GM12878 (cell line): ENCODE data around the gene PLA2G4A. TPM values are rescaled to one million over a fixed set of nuclear protein-coding genes. Genes with fewer than 3 reads are reported as not detected.

ENCODE experiments used
- ATAC-seq: fragments of 200-7000 bp; cut with Tn5 transposase; 3 replicates; pipeline ENCODE4 v1.9.1; 2020; ENCODE audit warnings: mild to moderate bottlenecking, moderate library complexity
- BruUV-seq: library from RNA; stranded (reverse); fragments of 400-500 nt; replicated peaks from 2 replicates; lab custom pipeline; 2021; lab: Mats Ljungman, UMichigan
- CTCF ChIA-PET: fragments of 300-600 bp; sonication (Branson Sonifier 250); formaldehyde crosslinking; extraction: SDS; loops from one replicate; lab custom pipeline; 2021; ENCODE audit warnings: inconsistent platforms; lab: Yijun Ruan, JAX
- POLR2A ChIA-PET: fragments of 350-600 bp; formaldehyde crosslinking; extraction: SDS; loops from one replicate; lab custom pipeline; 2021; ENCODE audit warnings: inconsistent platforms; lab: Charles Lee
- RAD21 ChIA-PET: fragments of 300-600 bp; sonication (Branson Sonifier 250); formaldehyde crosslinking; loops from one replicate; lab custom pipeline; 2023; ENCODE audit warnings: antibody characterized with exemption; ENCODE audit not compliant: unreplicated experiment; lab: Charles Lee
- SMC1A ChIA-PET: fragments of 300-600 bp; sonication (Branson Sonifier 250); formaldehyde crosslinking; loops from one replicate; lab custom pipeline; 2023; ENCODE audit not compliant: unreplicated experiment, uncharacterized antibody; lab: Charles Lee
- DNase-seq: peaks from one replicate; pipeline ENCODE4 v3.0.0-alpha.2; 2011; ENCODE audit warnings: low read depth, low spot score
- FAIRE-seq: peaks from 3 replicates; lab custom pipeline; 2011; peaks lifted over from hg19 to GRCh38; lab: Jason Lieb, UNC
- H2AFZ ChIP-seq: 2 replicates; pipeline ENCODE4 v1.6.0; 2011; ENCODE audit warnings: low read depth, low read length, control low read depth; ENCODE audit not compliant: control insufficient read depth
- H3K27ac ChIP-seq: 2 replicates; pipeline ENCODE4 v1.5.1; 2011; ENCODE audit warnings: control low read depth; ENCODE audit not compliant: control insufficient read depth, insufficient read depth
- H3K27me3 ChIP-seq, 2 experiments: replicated peaks in 1 of 2; 2 replicates each; pipeline versions ENCODE4 v1.6.0 to v1.6.1; 2011; ENCODE audit warnings: low read length in 1 of 2; ENCODE audit not compliant: control insufficient read depth in 2 of 2, insufficient read depth in 2 of 2
- H3K36me3 ChIP-seq, 2 experiments: 2 replicates each; pipeline ENCODE4 v1.5.1; 2011; ENCODE audit warnings: low read length in 1 of 2; ENCODE audit not compliant: control insufficient read depth in 2 of 2, insufficient read depth in 2 of 2
- H3K4me1 ChIP-seq: 2 replicates; pipeline ENCODE4 v1.6.1; 2011; ENCODE audit warnings: mild to moderate bottlenecking, low read length, moderate library complexity, mixed read lengths; ENCODE audit not compliant: control insufficient read depth, insufficient read depth
- H3K4me2 ChIP-seq: 2 replicates; pipeline ENCODE4 v1.6.0; 2011; ENCODE audit warnings: control low read depth; ENCODE audit not compliant: control insufficient read depth, insufficient read depth
- H3K4me3 ChIP-seq: fragments of 200-600 bp; sonication (generic); 2 replicates; pipeline ENCODE4 v1.5.1; 2016
- H3K79me2 ChIP-seq: 2 replicates; pipeline ENCODE4 v1.6.0; 2011; ENCODE audit warnings: low read length; ENCODE audit not compliant: control insufficient read depth, insufficient read depth
- H3K9ac ChIP-seq: 2 replicates; pipeline ENCODE4 v1.8.0; 2011; ENCODE audit warnings: low read length, control low read depth, mixed read lengths; ENCODE audit not compliant: control insufficient read depth, insufficient read depth
- H3K9me3 ChIP-seq: replicated peaks from 3 replicates; pipeline ENCODE4 v1.5.1; 2011; ENCODE audit warnings: mild to moderate bottlenecking, low read length; ENCODE audit not compliant: control insufficient read depth, insufficient read depth
- H4K20me1 ChIP-seq: 2 replicates; pipeline ENCODE4 v1.6.0; 2011; ENCODE audit not compliant: control insufficient read depth, insufficient read depth
- BCL3 ChIP-seq: IDR thresholded peaks from 2 replicates; pipeline ENCODE4 v1.6.1; 2011; ENCODE audit warnings: borderline replicate concordance, low read depth, mild to moderate bottlenecking, moderate library complexity, low read length; ENCODE audit not compliant: insufficient read depth, poor library complexity, severe bottlenecking
- CHD1 ChIP-seq: IDR thresholded peaks from 2 replicates; pipeline ENCODE4 v1.6.1; 2012; ENCODE audit warnings: low read depth, low read length, improper control_type of control experiment
- E2F8 ChIP-seq: fragments of 450-650 bp; IDR thresholded peaks from 2 replicates; pipeline ENCODE4 v1.6.1; 2018; ENCODE audit warnings: mild to moderate bottlenecking, low read depth, moderate library complexity; ENCODE audit not compliant: partially characterized antibody
- JUND ChIP-seq: IDR thresholded peaks from 2 replicates; pipeline ENCODE4 v1.6.1; 2012; ENCODE audit warnings: low read depth, mild to moderate bottlenecking, low read length, improper control_type of control experiment, moderate library complexity
- NBN ChIP-seq: fragments of 450-650 bp; IDR thresholded peaks from 2 replicates; pipeline ENCODE4 v1.6.1; 2016
- PBX3 ChIP-seq: IDR thresholded peaks from 2 replicates; pipeline ENCODE4 v1.6.1; 2011; ENCODE audit warnings: mild to moderate bottlenecking, low read depth, low read length, moderate library complexity; ENCODE audit not compliant: insufficient replicate concordance
- RCOR1 ChIP-seq: conservative IDR thresholded peaks from 2 replicates; pipeline ENCODE4 v1.6.1; 2012; ENCODE audit warnings: low read depth, low read length, improper control_type of control experiment
- TARDBP ChIP-seq: IDR thresholded peaks from 2 replicates; pipeline ENCODE4 v1.6.1; 2016; ENCODE audit warnings: borderline replicate concordance
- TBL1XR1 ChIP-seq: IDR thresholded peaks from 2 replicates; pipeline ENCODE4 v1.6.1; 2012; ENCODE audit warnings: low read depth, low read length, improper control_type of control experiment
- YBX1 ChIP-seq: fragments of 450-650 bp; IDR thresholded peaks from 2 replicates; pipeline ENCODE4 v1.6.1; 2016; ENCODE audit warnings: antibody characterized with exemption
- ZNF207 ChIP-seq: fragments of 450-650 bp; IDR thresholded peaks from 2 replicates; pipeline ENCODE4 v1.6.1; 2014; ENCODE audit warnings: antibody characterized with exemption, mild to moderate bottlenecking, borderline replicate concordance
- ZNF24 ChIP-seq: fragments of 450-650 bp; IDR thresholded peaks from 2 replicates; pipeline ENCODE4 v1.6.1; 2017; ENCODE audit warnings: antibody characterized with exemption, mild to moderate bottlenecking
- WGBS: methylation state at CpG from one replicate; pipeline ENCODE4 v1.1.6; 2016; ENCODE audit warnings: low lambda C conversion rate; ENCODE audit not compliant: insufficient replicate concordance, insufficient coverage; ENCODE audit errors: missing lambda C conversion rate; 5-methylcytosine and 5-hydroxymethylcytosine counted together
- in situ Hi-C: fragments of 300-500 bp; cut with MboI; formaldehyde crosslinking; loops from 9 replicates; pipeline ENCODE4 v1.14.3; 2018; ENCODE audit warnings: mixed read lengths
- intact Hi-C: fragments of 100-400 bp; cut with micrococcal nuclease; formaldehyde crosslinking; loops from one replicate; pipeline ENCODE4 v1.14.2; 2022; ENCODE audit not compliant: unreplicated experiment
- polyA plus RNA-seq, 11 experiments: library from polyadenylated mRNA; depleted of rRNA in 4 of 11; unstranded in 6 of 11; stranded (reverse) in 5 of 11; fragments of >200 nt; fragmentation: Nextera tagmentation in 4 of 11; fragmentation: Illumina TruSeq in 1 of 11; extraction: Ambion mirVana in 4 of 11; extraction: Trizol in 1 of 11; gene quantifications; 1 replicate in 1 of 11; 2 replicates in 10 of 11; pipeline versions ENCODE4 v1.2.1 to v1.2.3, GENCODE V29; 2011 to 2016; ENCODE audit warnings: inconsistent platforms in 2 of 11, missing spikeins in 2 of 11, low read depth in 1 of 11
- total RNA-seq, 4 experiments: library from RNA; depleted of rRNA in 3 of 4; stranded (reverse); fragments of >200 nt in 3 of 4; fragmentation: Illumina TruSeq in 1 of 4; extraction: Trizol in 1 of 4; gene quantifications; 2 replicates each; pipeline versions ENCODE4 v1.2.1 to v1.2.3, GENCODE V29; 2013 to 2021

The PLA2G4A gene
- total and polyA plus RNA-seq, 10 of the 15 experiments (the other 5 are each of a cell fraction or from before 2014, with no cell fraction given): 0.70 to 3.3 (median 1.5) TPM; not detected in 1

- SMC1A ChIA-PET: interaction anchor here (1.2 kb wide), 1 partner anchor 17 kb away, joined by 3 read pairs; no protein-coding TSS in a partner anchor
- no peaks in the 10 kb centered on the region for H3K36me3 ChIP-seq
- TF ChIP-seq JUND: no peak
- TF ChIP-seq ZNF207: no peak
- no peak for TF ChIP-seq NBN
- no peak for TF ChIP-seq ZNF24
- TF ChIP-seq RCOR1: no peak
- TF ChIP-seq TBL1XR1: no peak
- no peak for TF ChIP-seq E2F8
- TF ChIP-seq TARDBP: no peak
- no peak for TF ChIP-seq PBX3
- TF ChIP-seq BCL3: no peak
- no peak for TF ChIP-seq CHD1
- no peak for TF ChIP-seq YBX1
- TF ChIP-seq, all 136 proteins: peak for 0
- 83% methylated on average over 3 of the region's 3 CpGs for WGBS
- no peak for FAIRE-seq
- ChIA-PET POLR2A (no interaction called here), CTCF (no interaction called here), RAD21 (no interaction called here)
- Histone ChIP-seq H3K9me3 (no peaks in the 10 kb centered on the region; the same call in 2 of the 3 replicates), H3K79me2 (no peaks in the 10 kb centered on the region), H4K20me1 (no peaks in the 10 kb centered on the region), H3K27me3 (no peaks in the 10 kb centered on the region; a peak in 1 of 4 replicates), H3K27ac (no peak overlapping the region), H2AFZ (no peak overlapping the region), H3K9ac (no peak overlapping the region), H3K4me1 (no peaks in the 10 kb centered on the region), H3K4me3 (no peak overlapping the region), H3K4me2 (no peak overlapping the region)
- in situ Hi-C loops: no loop called here
- intact Hi-C loops: no loop called here
- no peak for DNase-seq
- BruUV-seq: no TSS peak
- no peak for ATAC-seq
Measured at GRCh38 chr1:186783193-186783592, 45.6 kb upstream of the PLA2G4A start.
